Suppressor macrophage treated with lipopolysaccharide for 4 hours (primary cell): ENCODE measurements around the gene DNAJC5.
"Not testable (repeated sequence)": the region's sequence is repeated elsewhere in the genome, so short reads cannot be mapped to it uniquely, and the experiment has no call there.

ENCODE experiments used
- DNase-seq: peaks from one replicate; pipeline ENCODE4 v3.0.0-alpha.2; 2020

DNAJC5 gene

DNA sequence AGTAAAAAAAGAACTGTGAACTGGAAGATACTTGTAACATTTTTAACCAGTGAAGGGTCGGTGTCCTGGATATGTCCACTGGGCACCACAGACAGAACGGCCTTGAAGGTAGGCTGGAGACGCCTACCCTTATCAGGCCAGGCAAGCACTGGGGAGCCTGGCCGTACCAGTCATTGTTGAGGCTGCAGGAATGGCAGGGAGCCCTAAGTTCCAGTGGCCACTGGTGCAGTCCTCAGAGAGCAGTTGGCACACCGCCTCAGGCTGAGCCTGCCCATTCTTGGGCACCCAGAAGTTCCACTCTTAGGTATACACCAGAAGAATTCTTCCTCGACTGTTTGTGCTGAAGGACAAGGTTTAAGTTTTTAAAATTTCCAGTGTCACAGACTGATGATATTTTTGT, 20.5 kb downstream of the DNAJC5 start:
- DNase-seq = no peak

DNA sequence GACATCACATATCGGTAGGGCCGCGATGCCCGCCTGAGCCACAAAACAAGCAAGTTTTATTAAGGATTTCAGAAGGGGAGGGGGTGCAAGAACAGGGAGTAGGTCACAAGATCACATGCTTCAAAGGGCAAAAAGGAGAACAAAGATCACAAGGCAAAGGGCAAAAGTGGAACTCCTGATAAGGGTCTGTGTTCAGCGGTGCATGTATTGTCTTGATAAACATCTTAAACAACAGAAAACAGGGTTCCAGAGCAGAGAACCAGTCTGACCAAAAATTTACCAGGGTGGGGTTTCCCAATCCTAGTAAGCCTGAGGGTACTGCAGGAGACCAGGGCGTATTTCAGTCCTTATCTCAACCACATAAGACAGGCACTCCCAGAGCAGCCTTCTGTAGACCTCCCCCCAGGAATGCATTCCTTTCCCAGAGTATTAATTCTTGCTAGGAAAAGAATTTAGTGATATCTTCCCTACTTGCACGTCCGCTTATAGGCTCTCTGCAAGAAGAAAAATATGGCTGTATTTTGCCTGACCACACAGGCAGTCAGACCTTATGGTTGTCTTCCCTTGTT, 21.5 kb downstream of the DNAJC5 start:
- not testable (repeated sequence) for DNase-seq

DNA sequence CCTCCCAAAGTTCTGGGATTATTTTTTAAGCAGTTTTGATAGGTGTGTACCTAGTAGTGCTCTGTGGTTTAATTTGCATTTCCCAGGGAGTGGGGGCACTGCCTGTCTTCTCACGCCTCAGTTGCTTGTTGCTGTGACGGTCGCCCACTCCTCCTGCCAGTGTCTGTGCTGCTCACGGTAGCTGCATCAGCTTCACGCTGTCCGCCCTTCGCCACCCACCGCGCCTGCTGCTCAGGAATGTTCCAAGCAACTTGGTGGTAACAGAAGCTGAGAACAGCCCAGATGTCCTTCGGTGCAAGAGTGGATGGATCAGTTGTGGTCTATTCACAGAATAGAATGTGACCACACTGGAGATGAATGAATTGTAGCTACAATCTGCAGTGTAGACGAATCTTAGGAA, 22.9 kb downstream of the DNAJC5 start:
- no peak for DNase-seq

GRCh38 chr20:63919130-63919529, 24.2 kb downstream of the DNAJC5 start:
- DNase-seq = no peak

DNA sequence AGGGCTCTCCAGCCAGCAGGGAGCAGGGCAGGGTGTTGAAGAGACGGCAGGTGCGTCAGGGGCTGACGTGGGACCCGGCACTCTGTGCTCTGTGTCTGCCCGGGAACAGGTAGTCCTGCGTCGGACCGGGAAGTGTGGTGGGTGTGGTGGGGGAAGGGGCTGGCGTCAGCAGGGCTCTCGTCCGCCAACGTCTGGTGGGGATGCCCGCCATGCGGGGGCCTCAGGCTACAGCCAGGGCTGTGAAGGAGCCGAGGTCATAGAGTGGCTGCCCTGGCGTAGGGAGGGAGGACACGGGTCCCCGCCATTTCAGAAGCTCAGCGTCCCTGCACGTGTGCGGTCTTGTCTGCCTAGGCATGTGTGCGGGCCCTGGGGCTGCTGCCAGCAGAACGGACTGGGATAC, 25.3 kb downstream of the DNAJC5 start:
- no peak for DNase-seq

DNA sequence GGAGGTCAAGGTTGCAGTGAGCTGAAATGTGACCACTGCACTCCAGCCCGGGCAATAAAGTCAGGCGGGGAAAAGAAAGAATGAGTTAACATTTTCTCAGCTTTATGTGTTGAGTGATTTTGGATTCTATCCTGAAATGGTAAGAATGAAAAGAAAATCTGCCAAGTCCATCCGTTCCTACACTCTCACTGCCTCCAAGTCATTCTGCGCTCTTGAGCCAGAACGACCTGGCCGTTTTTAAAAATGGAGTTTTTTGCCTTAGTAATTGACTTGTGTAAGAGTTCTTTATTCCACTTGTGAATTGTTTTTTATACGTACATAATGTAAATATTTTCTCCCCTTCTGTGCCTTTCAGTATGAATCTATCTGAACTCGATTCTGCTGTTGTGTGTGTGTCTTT, 28.7 kb downstream of the DNAJC5 start:
- DNase-seq = no peak

- no peak for DNase-seq
These were observed 29.3 kb downstream of the DNAJC5 start for GRCh38 chr20:63924241-63924640.

GRCh38 chr20:63926298-63926697, 31.4 kb downstream of the DNAJC5 start:
- no peak for DNase-seq

DNA sequence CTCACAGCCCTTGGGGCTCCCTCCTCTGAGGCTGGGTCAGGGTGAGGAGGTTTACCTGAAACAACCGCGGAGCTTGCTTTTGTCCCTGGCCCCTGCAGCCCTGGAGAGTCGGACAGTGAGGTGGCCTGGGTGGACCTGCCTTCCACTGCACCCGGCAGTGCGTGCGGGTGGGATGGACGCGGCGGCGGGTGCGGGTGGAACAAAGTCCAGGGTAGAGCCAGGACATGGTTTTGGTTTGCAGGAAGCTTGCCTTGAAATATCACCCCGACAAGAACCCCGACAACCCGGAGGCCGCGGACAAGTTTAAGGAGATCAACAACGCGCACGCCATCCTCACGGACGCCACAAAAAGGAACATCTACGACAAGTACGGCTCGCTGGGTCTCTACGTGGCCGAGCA, 34.1 kb downstream of the DNAJC5 start:
- no peak for DNase-seq

- DNase-seq = not testable (repeated sequence)
These were observed 34.6 kb downstream of the DNAJC5 start for GRCh38 chr20:63929473-63929883.

DNA sequence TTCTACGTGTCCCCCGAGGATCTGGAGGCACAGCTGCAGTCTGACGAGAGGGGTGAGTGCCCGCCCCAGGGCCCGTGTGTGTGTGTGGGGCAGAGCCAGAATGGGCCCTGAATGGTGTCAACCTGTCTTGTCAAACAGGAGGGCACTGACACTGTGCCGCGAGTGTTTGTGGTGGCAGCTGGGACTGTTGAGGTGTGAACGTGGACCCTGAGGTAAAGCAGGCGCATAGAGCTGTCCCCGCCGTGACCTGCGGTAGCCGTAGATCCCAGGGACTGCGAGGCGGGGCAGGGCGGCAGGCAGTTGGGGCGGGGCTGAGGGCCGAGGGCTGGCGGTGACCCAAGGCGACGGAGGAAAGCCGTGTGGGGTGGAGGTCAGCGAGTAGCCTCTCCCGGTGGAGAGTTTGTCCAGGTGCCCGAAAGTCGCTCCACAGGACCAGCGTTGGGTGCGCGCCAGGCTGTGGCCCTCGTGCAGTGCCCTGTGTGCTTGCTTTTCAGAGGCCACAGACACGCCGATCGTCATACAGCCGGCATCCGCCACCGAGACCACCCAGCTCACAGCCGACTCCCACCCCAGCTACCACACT, 36.1 kb downstream of the DNAJC5 start:
- no peak for DNase-seq

- DNase-seq = no peak
These were observed 36.8 kb downstream of the DNAJC5 start for GRCh38 chr20:63931735-63932134.

- DNase-seq = no peak
These were observed 37.8 kb downstream of the DNAJC5 start for GRCh38 chr20:63932606-63933160.

DNA sequence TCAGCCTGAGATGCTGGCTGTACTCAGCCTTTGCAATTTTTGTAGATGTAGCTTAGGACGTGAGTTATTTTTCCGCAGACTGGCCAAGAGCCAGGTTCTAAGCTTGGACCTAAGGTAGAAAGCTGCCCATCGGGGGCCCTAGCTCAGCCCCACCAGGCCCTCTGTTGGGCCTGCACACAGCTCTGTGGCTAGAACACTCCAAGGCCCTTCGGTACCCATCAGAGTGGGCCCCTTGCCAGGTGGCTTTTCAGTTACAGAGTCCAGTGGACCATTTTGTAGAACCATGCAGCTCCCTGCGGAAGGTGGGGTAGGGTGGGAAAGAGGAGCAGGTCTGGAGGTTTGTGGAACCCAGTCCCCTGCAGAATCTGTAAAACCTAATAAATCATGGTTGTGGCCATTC, 38.7 kb downstream of the DNAJC5 start:
- DNase-seq = no peak

DNA sequence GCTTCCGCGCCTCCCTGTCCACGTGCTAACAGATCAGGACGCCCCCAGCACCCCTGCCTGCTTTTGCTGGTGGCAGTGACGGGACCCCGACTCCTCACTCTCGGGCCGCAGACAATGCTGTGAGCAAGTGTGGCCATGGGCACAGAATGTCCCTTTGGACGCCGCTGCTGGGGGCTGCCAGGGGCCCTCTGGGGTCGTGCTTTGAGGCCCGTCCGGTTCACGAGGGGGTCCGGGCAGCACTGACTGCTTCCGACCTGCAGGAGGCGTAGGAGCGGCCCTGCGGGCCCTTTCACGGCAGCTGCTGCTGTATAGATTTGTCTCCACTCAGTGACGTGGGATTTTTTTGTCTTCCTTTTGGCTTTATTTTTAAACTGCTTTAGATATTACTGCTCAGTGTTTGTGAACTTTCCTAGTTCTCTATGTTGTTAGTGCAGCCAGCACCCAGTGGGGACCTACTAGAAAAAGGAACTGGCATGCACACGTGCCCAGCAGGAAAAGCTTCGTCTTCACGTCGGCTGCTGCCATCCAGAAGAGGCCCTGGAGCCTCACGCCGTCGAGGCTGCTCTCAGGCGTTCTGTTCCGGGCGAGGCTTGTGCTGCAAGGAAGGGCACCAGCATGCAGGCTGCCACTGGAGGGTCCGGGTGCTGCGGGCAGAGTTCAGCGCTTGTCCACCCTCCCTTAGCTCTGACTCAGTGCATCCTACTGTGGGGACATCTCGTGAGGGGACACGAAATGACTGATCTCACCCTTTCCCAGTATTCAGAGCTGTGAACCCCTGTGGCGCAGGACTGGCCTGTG, 39.5 kb downstream of the DNAJC5 start:
- DNase-seq = no peak

DNA sequence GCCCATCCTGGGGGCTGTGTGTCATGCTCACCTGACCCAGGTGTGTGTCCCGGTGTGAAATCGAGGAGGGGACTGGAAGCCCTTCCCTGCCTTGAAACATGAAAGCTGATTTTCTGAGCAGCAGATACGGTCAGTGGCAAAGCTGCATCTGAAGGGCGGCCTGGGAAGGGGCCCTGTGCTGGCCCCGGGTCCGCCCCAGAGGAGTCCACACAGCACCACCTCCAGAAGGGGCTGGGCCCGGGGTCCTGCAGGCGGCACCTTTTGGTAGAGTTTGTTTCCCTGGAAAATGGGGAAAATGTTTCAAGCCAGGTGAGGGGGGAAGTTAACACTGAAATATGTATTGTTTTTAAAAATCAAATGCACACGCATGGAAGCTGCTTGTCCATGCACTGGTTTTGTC, 40.5 kb downstream of the DNAJC5 start:
- no peak for DNase-seq

- no peak for DNase-seq
These were observed 42.7 kb downstream of the DNAJC5 start for GRCh38 chr20:63937596-63937995.

- DNase-seq = no peak
These were observed 44.4 kb downstream of the DNAJC5 start for GRCh38 chr20:63939061-63939935.

DNA sequence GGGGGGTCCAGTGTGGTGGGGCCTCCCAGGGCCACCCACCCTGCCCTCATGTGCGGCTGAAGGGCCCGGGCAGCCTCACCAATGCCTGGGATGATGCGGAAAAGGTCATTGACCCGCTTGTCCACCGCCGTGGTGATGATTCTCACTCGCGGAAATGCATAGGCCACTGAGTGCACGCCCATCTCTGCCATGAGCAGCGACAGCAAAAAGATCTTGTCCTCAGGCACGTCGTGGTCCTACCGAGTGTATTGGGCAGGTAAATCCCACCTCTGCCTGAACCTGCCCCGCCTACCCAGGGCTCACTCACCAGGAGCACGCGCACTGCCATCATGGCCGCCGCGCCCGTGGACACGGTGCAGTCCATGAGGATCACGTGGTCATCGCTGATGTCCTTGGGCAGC, 45.1 kb downstream of the DNAJC5 start:
- no peak for DNase-seq

- no peak for DNase-seq
These were observed 45.7 kb downstream of the DNAJC5 start for GRCh38 chr20:63940472-63941266.

DNA sequence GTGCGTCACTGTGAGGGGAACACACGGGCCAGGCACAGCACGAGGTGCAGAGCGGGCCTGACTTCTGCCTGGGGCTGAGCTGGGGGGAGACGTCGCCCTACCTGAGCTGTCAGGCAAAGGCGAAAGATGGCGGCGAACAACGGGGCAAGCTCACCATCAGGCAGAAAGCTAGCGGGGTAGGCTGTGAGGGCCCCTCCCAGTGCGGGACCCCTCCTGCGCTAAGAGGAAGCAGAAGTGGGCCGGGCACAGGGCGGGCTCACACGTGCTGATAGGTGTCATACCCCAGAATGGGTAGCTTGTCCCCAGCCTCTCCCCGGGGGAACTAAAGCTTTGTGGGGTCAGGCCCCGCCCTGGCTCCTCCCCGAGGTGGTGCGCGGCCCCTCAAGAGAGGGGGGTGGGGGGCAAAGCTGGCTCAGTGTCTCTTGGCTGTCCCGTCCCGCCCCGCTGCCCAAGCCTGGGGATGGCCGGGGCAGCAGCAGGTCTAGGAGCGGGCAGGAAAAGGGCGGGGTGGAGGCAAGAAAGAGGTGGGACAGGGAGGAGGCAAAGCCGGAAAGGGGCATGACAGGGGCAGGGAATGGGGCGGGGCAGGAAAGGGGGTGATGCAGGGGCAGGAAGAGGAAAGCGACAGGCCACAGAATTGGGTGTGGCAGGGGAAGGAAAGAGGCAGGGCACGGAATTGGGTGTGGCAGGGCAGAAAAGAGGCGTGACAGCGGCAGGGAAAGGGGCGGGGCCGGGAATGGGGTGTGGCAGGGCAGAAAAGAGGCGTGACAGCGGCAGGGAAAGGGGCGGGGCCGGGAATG, 46.6 kb downstream of the DNAJC5 start:
- peak; percentile 72 for DNase-seq
